CD4-positive, alpha-beta T cell (primary cell): ENCODE measurements around the gene KRTAP5-6. TPM values are rescaled to one million over a fixed set of nuclear protein-coding genes. Genes with fewer than 3 reads are reported as not detected.

Source experiments
- ATAC-seq: fragments of 200-7000 bp; cut with Tn5 transposase; one replicate; pipeline ENCODE4 v1.10.0; 2022; ENCODE audit warnings: mild to moderate bottlenecking; ENCODE audit not compliant: poor library complexity
- CTCF ChIA-PET: fragments of 350-600 bp; sonication (Branson Sonifier 250); formaldehyde crosslinking; loops from one replicate; lab custom pipeline; 2021; ENCODE audit warnings: antibody characterized with exemption, inconsistent platforms; lab: Charles Lee
- POLR2A ChIA-PET: fragments of 350-600 bp; sonication (Branson Sonifier 250); formaldehyde crosslinking; loops from one replicate; lab custom pipeline; 2021; ENCODE audit warnings: antibody characterized with exemption, inconsistent platforms; lab: Charles Lee
- DNase-seq, 14 experiments: peaks; one replicate each; pipeline ENCODE4 v3.0.0-alpha.2; 2013 to 2020; ENCODE audit warnings: mixed read lengths in 2 of 14
- H3K27ac ChIP-seq, 2 donors: one replicate each; pipeline versions ENCODE4 v1.5.1 to v1.7.0; 2013; ENCODE audit warnings: low read length in 2 of 2, low read depth in 1 of 2, mild to moderate bottlenecking in 1 of 2
- H3K27me3 ChIP-seq, 2 experiments: 1 replicate in 1 of 2; 2 replicates in 1 of 2; pipeline versions ENCODE4 v1.6.1 to v1.7.0; 2013; ENCODE audit warnings: low read length in 2 of 2, control low read depth in 1 of 2, mild to moderate bottlenecking in 1 of 2, moderate library complexity in 1 of 2; ENCODE audit not compliant: insufficient read depth in 2 of 2, control insufficient read depth in 1 of 2
- H3K36me3 ChIP-seq: one replicate; pipeline ENCODE4 v1.6.1; 2013; ENCODE audit warnings: low read length, control low read depth; ENCODE audit not compliant: insufficient read depth
- H3K4me1 ChIP-seq: one replicate; pipeline ENCODE4 v1.6.1; 2013; ENCODE audit warnings: low read length, control low read depth; ENCODE audit not compliant: insufficient read depth
- H3K4me3 ChIP-seq: one replicate; pipeline ENCODE4 v1.5.1; 2013; ENCODE audit warnings: mild to moderate bottlenecking, low read length, moderate library complexity
- H3K9me3 ChIP-seq, 2 experiments: 1 replicate in 1 of 2; 2 replicates in 1 of 2; pipeline versions ENCODE4 v1.6.1 to v1.7.0; 2013; ENCODE audit warnings: low read length in 2 of 2, mild to moderate bottlenecking in 2 of 2, control low read depth in 1 of 2, moderate library complexity in 1 of 2; ENCODE audit not compliant: control insufficient read depth in 1 of 2, insufficient read depth in 1 of 2
- H3K27ac Mint-ChIP-seq: one replicate; pipeline ENCODE4 v1.8.0; 2020; ENCODE audit warnings: mixed read lengths
- H3K27me3 Mint-ChIP-seq: one replicate; pipeline ENCODE4 v1.8.0; 2021; ENCODE audit warnings: mixed read lengths
- H3K36me3 Mint-ChIP-seq: one replicate; pipeline ENCODE4 v1.8.0; 2021; ENCODE audit warnings: low read depth, mixed read lengths
- H3K4me1 Mint-ChIP-seq: one replicate; pipeline ENCODE4 v1.8.0; 2021; ENCODE audit warnings: low read depth, mixed read lengths
- H3K4me3 Mint-ChIP-seq: one replicate; pipeline ENCODE4 v1.8.0; 2020; ENCODE audit warnings: mild to moderate bottlenecking, mixed read lengths
- H3K9me3 Mint-ChIP-seq: one replicate; pipeline ENCODE4 v1.8.0; 2020; ENCODE audit warnings: mixed read lengths
- intact Hi-C, 2 experiments: fragments of 100-400 bp; cut with DNase I in 1 of 2; cut with micrococcal nuclease in 1 of 2; formaldehyde crosslinking; loops; one replicate each; pipeline versions ENCODE4 v1.15.1 to v1.9.0; 2023 to 2025; cut with DNase I, micrococcal nuclease
- total RNA-seq, 174 experiments: library from RNA in 2 of 174; stranded (reverse) in 2 of 174; gene quantifications; one replicate each; pipeline ENCODE4 v1.2.3 and lab custom pipeline; 2021 to 2026
- TF ChIP-seq, protein P1 (sequence below): fragments of 200-600 bp; IDR thresholded peaks from one replicate; pipeline ENCODE4 v1.8.0; 2022; ENCODE audit warnings: antibody characterized with exemption, mild to moderate bottlenecking

KRTAP5-6 gene
- total RNA-seq, 2 experiments from 2014 or later = not detected

DNA sequence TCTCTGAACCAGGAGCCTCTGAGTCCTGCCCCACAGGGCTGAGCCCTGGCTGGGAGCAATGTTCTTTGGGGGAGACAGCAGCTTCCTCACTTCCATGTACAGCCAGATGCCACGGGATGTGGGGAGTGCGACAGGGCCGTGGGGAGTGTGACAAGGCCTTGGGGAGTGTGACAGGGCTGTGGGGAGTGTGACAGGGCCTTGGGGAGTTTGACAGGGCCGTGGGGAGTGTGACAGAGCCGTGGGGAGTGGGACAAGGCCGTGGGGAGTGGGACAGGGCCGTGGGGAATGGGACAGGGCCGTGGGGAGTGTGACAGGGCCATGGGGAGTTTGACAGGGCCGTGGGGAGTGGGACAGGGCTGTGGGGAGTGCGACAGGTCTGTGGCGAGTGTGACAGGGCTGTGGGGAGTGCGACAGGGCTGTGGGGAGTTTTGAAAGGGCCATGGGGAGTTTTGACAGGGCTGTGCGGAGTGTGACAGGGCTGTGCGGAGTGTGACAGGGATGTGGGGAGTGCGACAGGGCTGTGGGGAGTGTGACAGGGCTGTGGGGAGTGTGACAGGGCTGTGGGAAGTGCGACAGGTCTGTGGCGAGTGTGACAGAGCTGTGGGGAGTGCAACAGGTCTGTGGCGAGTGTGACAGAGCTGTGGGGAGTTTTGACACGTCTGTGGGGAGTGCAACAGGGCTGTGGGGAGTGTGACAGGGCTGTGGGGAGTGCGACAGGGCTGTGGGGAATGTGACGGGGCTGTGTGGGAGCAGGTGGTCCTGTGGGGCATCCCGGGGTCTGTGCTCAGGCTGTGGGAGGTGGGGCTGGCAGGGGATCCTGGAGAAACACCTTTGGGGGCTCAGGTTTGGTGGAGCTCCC is 6.6 kb upstream of the KRTAP5-6 start:
- H3K36me3 Mint-ChIP-seq = no peaks in the 10 kb centered on the region
- H3K4me3 Mint-ChIP-seq = no peak overlapping the region
- ATAC-seq (no peak), DNase-seq (no peak)
- Histone ChIP-seq H3K36me3 (no peaks in the 10 kb centered on the region), H3K27ac (no peak overlapping the region), H3K4me3 (no peak overlapping the region), H3K9me3 (no peaks in the 10 kb centered on the region), H3K27me3 (peaks cover 10 to 30% of the 10 kb centered on the region in 2 experiments), H3K4me1 (peaks cover 15% of the 10 kb centered on the region)
- CTCF ChIA-PET = interaction anchor here (4.2 kb wide), 1 partner anchor 141 kb away, joined by 116 read pairs; the partner anchor contains the start of gene SYT8
- TF ChIP-seq, protein P1, sequence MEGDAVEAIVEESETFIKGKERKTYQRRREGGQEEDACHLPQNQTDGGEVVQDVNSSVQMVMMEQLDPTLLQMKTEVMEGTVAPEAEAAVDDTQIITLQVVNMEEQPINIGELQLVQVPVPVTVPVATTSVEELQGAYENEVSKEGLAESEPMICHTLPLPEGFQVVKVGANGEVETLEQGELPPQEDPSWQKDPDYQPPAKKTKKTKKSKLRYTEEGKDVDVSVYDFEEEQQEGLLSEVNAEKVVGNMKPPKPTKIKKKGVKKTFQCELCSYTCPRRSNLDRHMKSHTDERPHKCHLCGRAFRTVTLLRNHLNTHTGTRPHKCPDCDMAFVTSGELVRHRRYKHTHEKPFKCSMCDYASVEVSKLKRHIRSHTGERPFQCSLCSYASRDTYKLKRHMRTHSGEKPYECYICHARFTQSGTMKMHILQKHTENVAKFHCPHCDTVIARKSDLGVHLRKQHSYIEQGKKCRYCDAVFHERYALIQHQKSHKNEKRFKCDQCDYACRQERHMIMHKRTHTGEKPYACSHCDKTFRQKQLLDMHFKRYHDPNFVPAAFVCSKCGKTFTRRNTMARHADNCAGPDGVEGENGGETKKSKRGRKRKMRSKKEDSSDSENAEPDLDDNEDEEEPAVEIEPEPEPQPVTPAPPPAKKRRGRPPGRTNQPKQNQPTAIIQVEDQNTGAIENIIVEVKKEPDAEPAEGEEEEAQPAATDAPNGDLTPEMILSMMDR = no peak
- intact Hi-C loops = loop anchor here in 1 of 2 experiments (5.0 kb wide), 1 partner anchor 38 kb away; no protein-coding TSS in a partner anchor
- peaks cover 3% of the 10 kb centered on the region for H3K4me1 Mint-ChIP-seq
- no peaks in the 10 kb centered on the region for H3K9me3 Mint-ChIP-seq
- POLR2A ChIA-PET = no interaction called here
- no peak overlapping the region for H3K27ac Mint-ChIP-seq
- peaks cover 12% of the 10 kb centered on the region for H3K27me3 Mint-ChIP-seq

DNA sequence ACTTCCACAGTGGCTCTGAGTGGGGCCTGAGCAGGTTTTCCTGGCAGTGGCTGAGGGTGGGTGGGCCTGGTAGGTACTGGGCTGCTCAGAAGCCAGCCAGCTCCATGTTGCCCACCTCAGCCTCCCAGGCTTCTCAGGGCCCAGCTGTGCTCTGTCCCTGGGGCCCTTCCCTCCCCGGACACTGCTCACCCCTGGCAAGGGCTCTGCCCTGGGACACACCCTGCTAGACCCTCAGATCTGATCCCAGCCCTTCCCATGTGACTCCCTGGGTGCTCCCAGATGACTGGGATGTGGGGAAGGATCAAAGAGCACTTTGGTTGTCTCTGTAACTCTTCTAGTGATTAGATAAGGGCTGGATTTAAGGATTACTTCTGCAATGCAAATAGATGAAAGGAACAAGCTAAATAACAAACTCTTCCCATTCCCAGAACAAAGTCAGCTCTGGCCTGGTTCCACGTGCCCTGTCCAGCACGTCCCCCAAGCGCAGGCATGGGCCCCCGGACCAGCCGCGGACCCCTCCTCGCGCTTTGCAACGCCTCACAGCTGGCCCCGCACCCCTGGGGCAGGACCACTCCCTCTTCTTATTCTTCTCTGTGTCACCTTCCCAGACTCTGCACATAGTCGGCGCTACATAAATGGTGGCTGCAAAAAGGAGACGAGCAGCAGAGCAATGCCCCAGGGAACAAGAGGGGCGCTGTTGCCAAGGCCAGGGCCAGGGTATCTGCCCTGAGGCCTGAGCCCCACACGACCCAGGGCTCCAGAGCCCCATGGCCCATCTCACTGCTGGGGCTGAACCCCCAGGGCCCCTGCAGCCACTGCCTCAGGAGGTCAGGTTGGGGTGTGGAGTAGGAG is 5.7 kb upstream of the KRTAP5-6 start:
- ATAC-seq = no peak
- ChIA-PET CTCF (interaction anchor here (4.2 kb wide), 1 partner anchor 141 kb away, joined by 116 read pairs; the partner anchor contains the start of gene SYT8), POLR2A (no interaction called here)
- peaks cover 12% of the 10 kb centered on the region for H3K27me3 Mint-ChIP-seq
- no peak for DNase-seq
- Histone ChIP-seq H3K27me3 (peaks cover 10 to 30% of the 10 kb centered on the region in 2 experiments), H3K4me1 (peaks cover 15% of the 10 kb centered on the region), H3K36me3 (no peaks in the 10 kb centered on the region), H3K27ac (no peak overlapping the region), H3K4me3 (no peak overlapping the region), H3K9me3 (no peaks in the 10 kb centered on the region)
- intact Hi-C loops = loop anchor here in 1 of 2 experiments (5.0 kb wide), 1 partner anchor 39 kb away; no protein-coding TSS in a partner anchor
- peaks cover 3% of the 10 kb centered on the region for H3K4me1 Mint-ChIP-seq
- no peaks in the 10 kb centered on the region for H3K9me3 Mint-ChIP-seq
- no peaks in the 10 kb centered on the region for H3K36me3 Mint-ChIP-seq
- TF ChIP-seq, protein P1 = no peak
- no peak overlapping the region for H3K27ac Mint-ChIP-seq
- H3K4me3 Mint-ChIP-seq = no peak overlapping the region
